HG03432 (cell line): ENCODE data around the gene CCDC12.

Experiments
- ATAC-seq: cut with Tn5 transposase; IDR thresholded peaks from one replicate; pipeline ENCODE4 v1.9.1; 2021; ENCODE audit warnings: mild to moderate bottlenecking, moderate library complexity; ENCODE audit not compliant: unreplicated experiment

Gene CCDC12

DNA sequence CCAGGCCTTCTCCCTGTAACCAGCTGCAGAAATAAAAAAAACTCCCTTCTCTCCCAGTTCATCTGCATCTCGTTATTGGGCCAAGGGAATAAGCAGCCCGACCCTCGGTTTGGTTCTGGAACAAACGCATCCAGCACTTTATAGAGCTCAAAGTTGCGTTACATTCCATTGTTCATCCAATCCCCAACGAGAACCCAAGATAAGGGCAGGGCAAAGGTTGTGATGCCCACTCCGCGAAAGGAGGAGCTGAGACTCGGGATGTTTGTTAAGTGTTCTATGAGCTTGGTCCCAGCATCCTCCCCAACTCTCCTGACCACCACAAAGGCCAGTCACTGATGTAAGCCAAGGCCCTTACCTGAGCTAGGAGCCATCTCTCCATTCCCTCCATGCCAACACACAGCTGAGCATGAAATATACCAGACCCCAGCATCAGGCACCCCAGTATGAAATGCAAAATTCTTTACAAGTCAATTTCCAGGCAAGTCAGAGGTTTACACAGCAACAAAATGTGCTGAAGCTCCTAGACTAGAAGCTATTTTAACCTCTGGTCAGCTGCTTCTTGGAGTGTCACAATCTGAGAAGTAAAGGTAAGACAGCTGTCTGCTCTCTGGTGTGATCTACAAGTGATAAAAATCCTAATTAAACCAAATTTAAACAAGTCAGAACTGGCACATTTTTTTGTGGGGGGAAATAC lies 17.9 kb downstream of the CCDC12 start:
- no peak for ATAC-seq

DNA sequence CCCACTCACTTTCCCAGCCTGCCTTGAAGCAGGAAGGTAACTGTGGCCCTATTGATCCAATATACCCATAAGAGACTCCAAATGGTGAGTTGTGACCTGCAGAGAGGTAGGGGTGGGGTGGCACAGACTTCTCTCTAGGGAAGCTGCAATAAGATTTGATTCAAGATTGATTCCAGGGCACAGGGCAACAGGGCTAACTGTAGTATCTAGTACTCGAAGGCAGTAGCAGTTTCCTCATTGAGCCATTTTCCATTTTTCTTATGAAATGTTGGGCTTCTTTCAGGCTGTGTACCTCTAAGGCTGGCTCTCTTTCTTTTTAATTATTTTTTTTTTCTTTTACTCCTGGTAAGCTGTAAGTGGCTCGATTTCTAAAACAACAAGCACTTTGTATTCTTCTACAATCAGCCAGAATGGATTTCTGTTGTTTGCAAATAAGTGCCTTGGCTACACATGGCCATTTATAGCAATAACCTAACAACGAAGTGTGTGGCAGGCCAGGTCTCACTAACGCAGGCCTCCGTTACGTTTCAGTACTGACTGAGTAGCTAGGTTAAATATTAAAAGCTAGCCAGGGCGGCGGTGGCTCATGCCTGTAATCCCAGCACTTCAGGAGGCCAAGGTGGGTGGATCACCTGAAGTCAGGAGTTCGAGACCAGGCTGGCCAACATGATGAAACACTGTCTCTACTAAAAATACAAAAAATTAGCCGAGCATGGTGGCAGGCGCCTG lies 19.3 kb downstream of the CCDC12 start:
- ATAC-seq: no peak

- ATAC-seq: peak; percentile 37
These were observed 20.7 kb downstream of the CCDC12 start for GRCh38 chr3:46955801-46956259.

DNA sequence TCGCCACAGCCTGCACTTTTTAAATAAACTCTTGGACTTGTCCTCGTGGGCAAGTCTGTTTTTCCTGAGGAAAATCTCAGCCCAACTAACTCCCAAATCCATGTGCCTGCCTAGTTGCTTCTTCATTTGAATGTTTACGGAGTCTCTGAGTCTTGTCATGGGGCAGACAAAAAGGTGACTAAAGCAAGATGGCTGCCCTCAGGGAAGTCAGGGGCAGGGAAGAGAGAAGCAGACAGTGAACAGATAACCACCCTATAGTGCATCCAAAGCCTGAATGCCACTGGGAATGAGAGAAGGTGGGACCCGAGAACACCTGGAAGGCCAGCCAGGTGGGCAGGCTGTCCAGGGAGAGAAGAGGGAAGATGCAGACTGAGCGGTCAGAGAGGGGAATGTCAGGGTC lies 21.4 kb downstream of the CCDC12 start:
- no peak for ATAC-seq

GRCh38 chr3:46954178-46954577 lies 22.4 kb downstream of the CCDC12 start:
- ATAC-seq: no peak

- ATAC-seq: peak; percentile 38
These were observed 23.1 kb downstream of the CCDC12 start for GRCh38 chr3:46953234-46954010.

DNA sequence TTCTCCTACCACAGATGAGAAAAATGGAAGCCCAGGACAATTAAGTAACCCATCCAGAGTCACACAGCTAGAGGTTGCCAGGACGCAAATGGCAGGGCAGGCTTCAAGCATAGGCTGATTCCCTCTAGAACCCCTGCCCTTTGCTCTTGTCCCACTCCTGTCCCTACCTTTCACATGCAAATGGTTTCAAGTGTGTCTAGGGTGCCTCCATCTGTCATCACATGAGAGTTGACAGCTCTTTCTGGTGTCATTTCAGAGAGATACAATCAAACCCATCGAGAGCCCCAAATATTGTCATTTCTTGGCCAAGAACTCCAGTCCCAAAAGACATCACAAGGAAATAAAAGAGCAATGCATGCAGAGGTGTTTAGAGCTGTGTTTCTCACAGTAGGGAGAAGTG lies 23.7 kb downstream of the CCDC12 start:
- no peak for ATAC-seq

DNA sequence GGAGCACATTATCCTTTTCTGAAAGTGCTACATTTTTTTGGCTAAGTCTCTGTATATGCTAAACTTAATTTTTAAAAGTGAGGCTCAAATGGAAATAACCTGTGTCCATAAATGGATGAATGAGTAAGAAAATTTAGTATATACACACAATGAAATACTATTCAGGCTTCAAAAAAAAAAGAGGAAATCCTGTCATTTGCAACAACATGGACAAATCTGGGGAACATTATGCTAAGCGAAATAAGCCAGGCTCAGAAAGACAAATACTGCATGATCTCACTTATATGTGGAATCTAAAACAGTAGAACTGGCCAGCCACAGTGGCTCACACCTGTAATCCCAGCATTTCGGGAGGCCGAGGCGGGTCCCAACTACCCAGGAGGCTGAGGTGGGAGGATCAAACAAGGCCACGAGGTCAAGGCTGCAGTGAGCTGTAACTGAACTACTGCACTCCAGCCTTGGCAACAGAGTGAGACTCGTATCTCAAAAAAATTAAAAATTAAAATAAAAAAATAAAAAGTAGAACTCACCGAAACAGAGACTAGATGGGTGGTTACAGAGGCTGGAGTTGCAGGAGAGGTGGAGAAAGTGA lies 25.8 kb downstream of the CCDC12 start:
- ATAC-seq: no peak

GRCh38 chr3:46950177-46950576 lies 26.4 kb downstream of the CCDC12 start:
- ATAC-seq: no peak

- peak; percentile 47 for ATAC-seq
These were observed 27.5 kb downstream of the CCDC12 start for GRCh38 chr3:46948830-46949671.

DNA sequence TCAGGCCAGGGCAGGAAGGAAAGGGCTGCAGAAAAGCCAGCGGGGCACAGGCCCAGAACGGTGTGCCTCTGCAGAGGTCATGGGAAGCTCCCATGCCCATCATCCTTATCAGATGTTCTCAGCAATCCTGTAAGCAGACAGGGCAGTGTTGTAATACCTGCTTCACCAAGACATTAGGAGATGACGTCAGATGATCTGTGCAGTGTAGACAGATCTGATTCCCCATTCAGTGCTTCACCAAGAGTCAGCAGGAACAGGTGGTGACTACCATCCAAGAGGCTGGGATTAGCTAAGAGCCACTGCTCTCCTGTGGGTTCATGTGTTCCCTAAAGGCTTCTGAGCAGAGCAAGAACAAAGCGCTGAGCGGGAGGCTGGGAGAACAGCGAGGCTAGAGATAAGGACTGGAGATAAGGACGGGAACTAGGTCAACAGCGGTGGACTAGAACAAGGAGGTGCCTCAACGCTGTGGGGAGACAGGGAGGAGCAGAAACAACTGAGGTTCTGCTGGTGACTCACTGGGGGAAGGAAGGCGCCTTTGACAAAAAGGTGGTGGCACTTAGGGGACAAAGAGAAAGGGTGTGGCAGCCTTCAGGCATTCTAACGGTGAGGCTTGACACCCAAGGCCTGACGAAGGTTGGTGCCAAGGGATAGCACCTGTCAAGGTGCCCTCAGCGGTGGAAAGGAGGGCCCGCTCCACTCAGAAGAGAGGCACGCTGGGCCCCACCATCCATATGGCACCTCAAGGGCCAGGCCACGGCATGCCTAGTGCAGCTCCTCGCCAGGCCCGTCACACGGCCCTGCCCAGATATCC lies 28.4 kb downstream of the CCDC12 start:
- ATAC-seq: no peak

DNA sequence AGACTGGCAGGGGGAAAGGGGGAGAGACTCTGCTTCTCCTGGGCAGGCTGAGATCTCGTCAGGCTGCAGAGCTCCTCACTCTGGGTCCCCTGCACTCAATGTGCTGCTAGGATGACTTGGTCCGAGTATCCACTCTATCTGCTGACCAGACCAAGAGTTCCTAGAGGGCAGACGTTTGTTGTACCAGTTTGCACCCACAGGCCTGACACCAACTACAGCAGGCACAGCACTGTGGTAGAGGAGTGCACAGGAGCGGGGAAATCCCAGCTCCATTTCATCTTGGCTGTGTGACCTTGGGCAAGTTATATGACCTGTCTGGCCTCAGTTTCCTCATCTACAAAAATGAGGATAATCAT lies 29.0 kb downstream of the CCDC12 start:
- no peak for ATAC-seq

- ATAC-seq: no peak
These were observed 29.5 kb downstream of the CCDC12 start for GRCh38 chr3:46946856-46947545.

GRCh38 chr3:46946416-46946815 lies 30.1 kb downstream of the CCDC12 start:
- no peak for ATAC-seq

DNA sequence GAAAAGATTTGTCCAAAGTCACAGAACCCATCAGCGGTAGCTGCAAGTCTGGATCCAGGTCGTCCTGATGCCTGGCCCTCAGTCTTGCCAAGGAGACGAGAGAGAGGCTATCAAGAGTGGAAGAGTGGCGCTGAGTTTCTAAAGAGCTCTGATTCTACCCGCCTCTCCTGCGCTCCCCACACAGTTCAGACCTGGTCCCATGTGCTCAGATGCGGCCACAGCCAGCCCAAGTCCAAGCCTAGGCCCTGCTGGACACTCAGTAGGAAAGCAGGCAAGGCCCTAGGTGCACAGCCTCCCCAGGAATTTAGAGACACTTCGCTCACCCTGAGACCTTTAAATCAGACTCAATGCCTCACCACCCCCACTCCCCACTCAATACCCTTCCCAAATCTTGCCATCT lies 32.4 kb downstream of the CCDC12 start:
- no peak for ATAC-seq

GRCh38 chr3:46943237-46944187 lies 33.0 kb downstream of the CCDC12 start:
- ATAC-seq: no peak

DNA sequence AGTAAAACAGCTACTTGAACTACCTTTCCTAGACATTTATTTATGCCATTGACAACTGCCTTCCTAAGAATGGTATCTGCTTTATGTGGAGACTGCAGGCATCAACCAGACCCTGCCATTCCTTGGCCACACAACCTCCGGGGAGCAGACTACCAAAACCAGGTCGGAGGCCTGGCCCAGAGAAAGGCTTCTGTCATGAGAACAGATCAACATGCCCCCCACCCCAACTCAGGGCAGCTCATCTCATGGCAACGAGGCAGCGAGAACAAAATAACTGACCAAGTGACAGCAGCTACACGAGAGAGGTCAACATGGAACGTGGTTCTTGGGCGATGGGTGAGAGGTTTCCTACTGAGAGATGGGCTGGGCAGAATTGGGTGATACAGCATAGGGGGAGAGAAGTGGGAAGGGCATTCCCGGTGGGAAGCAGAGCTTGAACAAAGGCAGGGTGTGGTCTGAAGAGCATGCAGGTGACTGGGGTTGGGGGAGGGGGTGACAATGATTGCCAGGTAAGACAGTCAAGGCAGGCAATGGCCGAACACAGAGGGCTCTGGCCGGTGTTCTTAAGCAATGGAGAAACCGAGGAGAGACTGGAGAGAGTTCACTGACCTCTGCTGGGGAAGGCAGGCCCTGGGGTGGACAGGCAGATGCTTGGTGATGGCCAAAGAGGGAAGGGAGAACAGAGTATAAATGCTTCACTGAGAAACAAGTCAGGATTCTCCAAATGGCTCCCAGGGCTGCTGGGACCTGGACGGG lies 33.9 kb downstream of the CCDC12 start:
- no peak for ATAC-seq
